ENCODE measurements around the gene ACOXL. TPM values are rescaled to one million over a fixed set of nuclear protein-coding genes. Genes with fewer than 3 reads are reported as not detected.

Gene ACOXL
- total RNA-seq, 8 experiments from 2014 or later = 0.15 to 0.59 (median 0.20) TPM

GRCh38 chr2:110747522-110748488, 15.4 kb downstream of the ACOXL start:
- in situ Hi-C loops (cut with MboI; ENCODE audit: low pct_unique_long_range_greater_than_20kb in 2 of 9, low sequenced_read_pairs in 9 of 9, unreplicated experiment in 9 of 9) = no loop called here
- Histone ChIP-seq H3K27ac (no peak overlapping the region), H3K4me1 (replicated peaks in 1 of 2) (peaks cover 0 to 3% of the 10 kb centered on the region in 2 donors), H3K4me3 (no peak overlapping the region)
- 36 to 79% (median 58%) methylated on average over 1 to 8 of the region's 8 CpGs for WGBS, 10 experiments
- no peak for ATAC-seq (replicated peaks in 6 of 8)

- H3K4me3 ChIP-seq = no peak overlapping the region
- H3K27ac ChIP-seq = no peak overlapping the region
- in situ Hi-C loops (cut with MboI; ENCODE audit: low pct_unique_long_range_greater_than_20kb in 2 of 9, low sequenced_read_pairs in 9 of 9, unreplicated experiment in 9 of 9) = no loop called here
- WGBS, 10 experiments = 0 to 56% (median 37%) methylated on average over 1 to 6 of the region's 6 CpGs; no CpG with 5 or more reads in 2 of the 10 experiments
- peak in 2 of 8 experiments; percentile 47 to 50 for ATAC-seq (replicated peaks in 6 of 8)
- H3K4me1 ChIP-seq (replicated peaks in 1 of 2) = peaks cover 0 to 3% of the 10 kb centered on the region in 2 donors
These were observed 16.1 kb downstream of the ACOXL start for GRCh38 chr2:110748489-110748867.

GRCh38 chr2:110751642-110752041, 19.3 kb downstream of the ACOXL start:
- no peak for ATAC-seq (replicated peaks in 6 of 8)
- Histone ChIP-seq H3K4me3 (no peak overlapping the region), H3K27ac (no peak overlapping the region), H3K4me1 (replicated peaks in 1 of 2) (peaks cover 0 to 3% of the 10 kb centered on the region in 2 donors)
- in situ Hi-C loops (cut with MboI; ENCODE audit: low pct_unique_long_range_greater_than_20kb in 2 of 9, low sequenced_read_pairs in 9 of 9, unreplicated experiment in 9 of 9) = no loop called here
- 11 to 100% (median 87%) methylated on average over 1 to 3 of the region's 3 CpGs for WGBS, 10 experiments

- peaks cover 0 to 3% of the 10 kb centered on the region in 2 donors for H3K4me1 ChIP-seq (replicated peaks in 1 of 2)
- H3K27ac ChIP-seq = no peak overlapping the region
- 20 to 93% (median 49%) methylated on average over 1 to 2 of the region's 2 CpGs; no CpG with 5 or more reads in 4 of the 10 experiments for WGBS, 10 experiments
- H3K4me3 ChIP-seq = no peak overlapping the region
- in situ Hi-C loops (cut with MboI; ENCODE audit: low pct_unique_long_range_greater_than_20kb in 2 of 9, low sequenced_read_pairs in 9 of 9, unreplicated experiment in 9 of 9) = no loop called here
- no peak for ATAC-seq (replicated peaks in 6 of 8)
These were observed 20.5 kb downstream of the ACOXL start for GRCh38 chr2:110752871-110753270.

- ATAC-seq (replicated peaks in 6 of 8) = no peak
- 0 to 49% (median 27%) methylated on average over 3 to 4 of the region's 4 CpGs; no CpG with 5 or more reads in 1 of the 10 experiments for WGBS, 10 experiments
- Histone ChIP-seq H3K4me1 (replicated peaks in 1 of 2) (no peaks in the 10 kb centered on the region), H3K27ac (no peak overlapping the region), H3K4me3 (no peak overlapping the region)
- in situ Hi-C loops (cut with MboI; ENCODE audit: low pct_unique_long_range_greater_than_20kb in 2 of 9, low sequenced_read_pairs in 9 of 9, unreplicated experiment in 9 of 9) = no loop called here
These were observed 23.2 kb downstream of the ACOXL start for GRCh38 chr2:110755491-110756078.

- no peak for ATAC-seq (replicated peaks in 6 of 8)
- Histone ChIP-seq H3K27ac (no peak overlapping the region), H3K4me1 (replicated peaks in 1 of 2) (no peaks in the 10 kb centered on the region), H3K4me3 (no peak overlapping the region)
- in situ Hi-C loops (cut with MboI; ENCODE audit: low pct_unique_long_range_greater_than_20kb in 2 of 9, low sequenced_read_pairs in 9 of 9, unreplicated experiment in 9 of 9) = no loop called here
- WGBS, 10 experiments = 0 to 93% (median 73%) methylated on average over 1 to 2 of the region's 2 CpGs; no CpG with 5 or more reads in 1 of the 10 experiments
These were observed 27.0 kb downstream of the ACOXL start for GRCh38 chr2:110759411-110759810.

- ATAC-seq (replicated peaks in 6 of 8) = no peak
- H3K27ac ChIP-seq = no peak overlapping the region
- no peaks in the 10 kb centered on the region for H3K4me1 ChIP-seq (replicated peaks in 1 of 2)
- H3K4me3 ChIP-seq = no peak overlapping the region
- WGBS, 10 experiments = 0 to 100% (median 67%) methylated on average over 1 of the region's 1 CpG; no CpG with 5 or more reads in 1 of the 10 experiments
- in situ Hi-C loops (cut with MboI; ENCODE audit: low pct_unique_long_range_greater_than_20kb in 2 of 9, low sequenced_read_pairs in 9 of 9, unreplicated experiment in 9 of 9) = no loop called here
These were observed 32.6 kb downstream of the ACOXL start for GRCh38 chr2:110764931-110765330.

GRCh38 chr2:110766291-110766690, 33.9 kb downstream of the ACOXL start:
- 50 to 100% (median 90%) methylated on average over 1 to 2 of the region's 3 CpGs; no CpG with 5 or more reads in 7 of the 10 experiments for WGBS, 10 experiments
- Histone ChIP-seq H3K4me3 (no peak overlapping the region), H3K27ac (no peak overlapping the region), H3K4me1 (replicated peaks in 1 of 2) (peaks cover 0 to 4% of the 10 kb centered on the region in 2 donors)
- in situ Hi-C loops (cut with MboI; ENCODE audit: low pct_unique_long_range_greater_than_20kb in 2 of 9, low sequenced_read_pairs in 9 of 9, unreplicated experiment in 9 of 9) = no loop called here
- ATAC-seq (replicated peaks in 6 of 8) = no peak

- 39 to 76% (median 67%) methylated on average over 1 to 10 of the region's 10 CpGs; no CpG with 5 or more reads in 1 of the 10 experiments for WGBS, 10 experiments
- Histone ChIP-seq H3K27ac (no peak overlapping the region), H3K4me1 (replicated peaks in 1 of 2) (peaks cover 0 to 4% of the 10 kb centered on the region in 2 donors), H3K4me3 (no peak overlapping the region)
- in situ Hi-C loops (cut with MboI; ENCODE audit: low pct_unique_long_range_greater_than_20kb in 2 of 9, low sequenced_read_pairs in 9 of 9, unreplicated experiment in 9 of 9) = no loop called here
- ATAC-seq (replicated peaks in 6 of 8) = no peak
These were observed 36.2 kb downstream of the ACOXL start for GRCh38 chr2:110768591-110768990.

GRCh38 chr2:110770404-110770958, 38.1 kb downstream of the ACOXL start:
- peaks cover 0 to 4% of the 10 kb centered on the region in 2 donors for H3K4me1 ChIP-seq (replicated peaks in 1 of 2)
- no peak overlapping the region for H3K4me3 ChIP-seq
- ATAC-seq (replicated peaks in 6 of 8) = peak in 3 of 8 experiments; percentile 7 to 37 (median 15)
- in situ Hi-C loops (cut with MboI; ENCODE audit: low pct_unique_long_range_greater_than_20kb in 2 of 9, low sequenced_read_pairs in 9 of 9, unreplicated experiment in 9 of 9) = no loop called here
- no peak overlapping the region for H3K27ac ChIP-seq
- WGBS, 10 experiments = 14 to 96% (median 88%) methylated on average over 2 to 14 of the region's 16 CpGs; no CpG with 5 or more reads in 5 of the 10 experiments

GRCh38 chr2:110770959-110771431, 38.6 kb downstream of the ACOXL start:
- no peak overlapping the region for H3K4me3 ChIP-seq
- H3K4me1 ChIP-seq (replicated peaks in 1 of 2) = peaks cover 0 to 4% of the 10 kb centered on the region in 2 donors
- no peak overlapping the region for H3K27ac ChIP-seq
- in situ Hi-C loops (cut with MboI; ENCODE audit: low pct_unique_long_range_greater_than_20kb in 2 of 9, low sequenced_read_pairs in 9 of 9, unreplicated experiment in 9 of 9) = no loop called here
- peak; percentile 28 to 97 (median 62) for ATAC-seq (replicated peaks in 6 of 8)
- 0% methylated on average over 1 to 4 of the region's 7 CpGs; no CpG with 5 or more reads in 6 of the 10 experiments for WGBS, 10 experiments

- no peak for ATAC-seq (replicated peaks in 6 of 8)
- 6 to 100% (median 71%) methylated on average over 1 to 4 of the region's 5 CpGs; no CpG with 5 or more reads in 2 of the 10 experiments for WGBS, 10 experiments
These were observed 39.4 kb downstream of the ACOXL start for GRCh38 chr2:110771547-110772382.

More at GRCh38 chr2:110771547-110772382, 39.4 kb downstream of the ACOXL start:
- Histone ChIP-seq H3K4me1 (replicated peaks in 1 of 2) (peaks cover 0 to 4% of the 10 kb centered on the region in 2 donors), H3K27ac (no peak overlapping the region), H3K4me3 (no peak overlapping the region)
- in situ Hi-C loops (cut with MboI; ENCODE audit: low pct_unique_long_range_greater_than_20kb in 2 of 9, low sequenced_read_pairs in 9 of 9, unreplicated experiment in 9 of 9) = no loop called here
